OCI-LY3 (cell line): Measurements from ENCODE around the gene VIPR2.

Experiments
- EZH2phosphoT487 ChIP-seq: fragments of 200-600 bp; shearing (Covaris generic); IDR thresholded peaks from 2 replicates; pipeline ENCODE4 v1.6.1; 2018; ENCODE audit warnings: antibody characterized with exemption, mixed run types, low read depth
- TF ChIP-seq, protein P1 (sequence below): fragments of 200-600, 300-600 bp; sonication (generic); IDR thresholded peaks from 2 replicates; pipeline ENCODE4 v1.5.1; 2014; ENCODE audit warnings: antibody characterized with exemption, low read length, low read depth

- TF ChIP-seq, protein P1, sequence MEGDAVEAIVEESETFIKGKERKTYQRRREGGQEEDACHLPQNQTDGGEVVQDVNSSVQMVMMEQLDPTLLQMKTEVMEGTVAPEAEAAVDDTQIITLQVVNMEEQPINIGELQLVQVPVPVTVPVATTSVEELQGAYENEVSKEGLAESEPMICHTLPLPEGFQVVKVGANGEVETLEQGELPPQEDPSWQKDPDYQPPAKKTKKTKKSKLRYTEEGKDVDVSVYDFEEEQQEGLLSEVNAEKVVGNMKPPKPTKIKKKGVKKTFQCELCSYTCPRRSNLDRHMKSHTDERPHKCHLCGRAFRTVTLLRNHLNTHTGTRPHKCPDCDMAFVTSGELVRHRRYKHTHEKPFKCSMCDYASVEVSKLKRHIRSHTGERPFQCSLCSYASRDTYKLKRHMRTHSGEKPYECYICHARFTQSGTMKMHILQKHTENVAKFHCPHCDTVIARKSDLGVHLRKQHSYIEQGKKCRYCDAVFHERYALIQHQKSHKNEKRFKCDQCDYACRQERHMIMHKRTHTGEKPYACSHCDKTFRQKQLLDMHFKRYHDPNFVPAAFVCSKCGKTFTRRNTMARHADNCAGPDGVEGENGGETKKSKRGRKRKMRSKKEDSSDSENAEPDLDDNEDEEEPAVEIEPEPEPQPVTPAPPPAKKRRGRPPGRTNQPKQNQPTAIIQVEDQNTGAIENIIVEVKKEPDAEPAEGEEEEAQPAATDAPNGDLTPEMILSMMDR: no peak
- TF ChIP-seq EZH2phosphoT487: no peak
Measured at GRCh38 chr7:159098811-159099655, 45.6 kb downstream of the VIPR2 start.
